HepG2 (cell line): ENCODE data around the gene NYAP1. TPM values are rescaled to one million over a fixed set of nuclear protein-coding genes. Genes with fewer than 3 reads are reported as not detected.

Experiments used
- ATAC-seq: fragments of 200-7000 bp; cut with Tn5 transposase; 3 replicates; pipeline ENCODE4 v1.9.1; 2020; ENCODE audit warnings: mild to moderate bottlenecking, moderate library complexity
- BruUV-seq: library from RNA; stranded (reverse); fragments of 400-500 nt; replicated peaks from 2 replicates; lab custom pipeline; 2021; lab: Mats Ljungman, UMichigan
- CTCF ChIA-PET: fragments of 300-600 bp; formaldehyde crosslinking; extraction: SDS; loops from one replicate; lab custom pipeline; 2021; ENCODE audit warnings: low total read pairs, inconsistent platforms, low intra/inter-chr PET ratio; lab: Yijun Ruan, JAX
- POLR2A ChIA-PET: fragments of 350-600 bp; sonication (Branson Sonifier 250); formaldehyde crosslinking; loops from one replicate; lab custom pipeline; 2020; ENCODE audit warnings: antibody characterized with exemption, inconsistent platforms; lab: Yijun Ruan, JAX
- DNase-seq: peaks from one replicate; pipeline ENCODE4 v3.0.0-alpha.2; 2015; ENCODE audit warnings: low spot score
- FAIRE-seq: peaks from 3 replicates; lab custom pipeline; 2011; peaks lifted over from hg19 to GRCh38; lab: Jason Lieb, UNC
- H2AFZ ChIP-seq: one replicate; pipeline ENCODE4 v1.6.1; 2011; ENCODE audit warnings: low read length, inconsistent platforms
- H3K27ac ChIP-seq: fragments of 300-600 bp; 3 replicates; pipeline ENCODE4 v1.8.0; 2011; ENCODE audit warnings: mixed run types, mild to moderate bottlenecking, mixed read lengths, low read length, inconsistent platforms; ENCODE audit not compliant: insufficient read depth; ENCODE audit errors: extremely low read length
- H3K27me3 ChIP-seq, 2 experiments: fragments of 200-600 bp in 1 of 2; 2 replicates in 1 of 2; 3 replicates in 1 of 2; pipeline versions ENCODE4 v1.6.0 to v1.8.0; 2011; ENCODE audit warnings: low read length in 2 of 2, mild to moderate bottlenecking in 2 of 2, moderate library complexity in 2 of 2, inconsistent platforms in 1 of 2; ENCODE audit not compliant: insufficient read depth in 2 of 2, control insufficient read depth in 1 of 2
- H3K36me3 ChIP-seq, 2 experiments: fragments of 200-600 bp in 1 of 2; replicated peaks in 1 of 2; 2 replicates in 1 of 2; 3 replicates in 1 of 2; pipeline versions ENCODE4 v1.5.1 to v1.8.0; 2011; ENCODE audit warnings: low read length in 2 of 2, inconsistent platforms in 1 of 2; ENCODE audit not compliant: insufficient read depth in 2 of 2, control insufficient read depth in 1 of 2
- H3K4me1 ChIP-seq: 2 replicates; pipeline ENCODE4 v1.5.1; 2012; ENCODE audit warnings: low read length, inconsistent platforms; ENCODE audit not compliant: insufficient read depth
- H3K4me2 ChIP-seq: 2 replicates; pipeline ENCODE4 v1.6.0; 2011; ENCODE audit warnings: low read depth, low read length, inconsistent platforms
- H3K4me3 ChIP-seq, 3 experiments: fragments of 200-600 bp in 1 of 3; sonication (generic), shearing (Covaris generic) in 1 of 3; replicated peaks in 1 of 3; 2 replicates each; pipeline ENCODE4 v1.5.1; 2011 to 2016; ENCODE audit warnings: low read length in 3 of 3, inconsistent platforms in 2 of 3, low read depth in 2 of 3, mild to moderate bottlenecking in 2 of 3, control low read depth in 1 of 3, mixed read lengths in 1 of 3; ENCODE audit not compliant: insufficient read depth in 1 of 3
- H3K79me2 ChIP-seq: one replicate; pipeline ENCODE4 v1.6.1; 2011; ENCODE audit warnings: low read length, inconsistent platforms; ENCODE audit not compliant: insufficient read depth
- H3K9ac ChIP-seq: 2 replicates; pipeline ENCODE4 v1.6.0; 2011; ENCODE audit warnings: mild to moderate bottlenecking, low read depth, low read length, inconsistent platforms; ENCODE audit not compliant: insufficient read depth
- H3K9me3 ChIP-seq: 2 replicates; pipeline ENCODE4 v1.5.1; 2012; ENCODE audit warnings: mild to moderate bottlenecking, low read length
- H4K20me1 ChIP-seq: 2 replicates; pipeline ENCODE4 v1.6.0; 2011; ENCODE audit warnings: inconsistent platforms, mild to moderate bottlenecking, low read length, moderate library complexity; ENCODE audit not compliant: insufficient read depth
- ARNT ChIP-seq: fragments of 450-650 bp; IDR thresholded peaks from 2 replicates; pipeline ENCODE4 v1.6.1; 2017
- BCL6 ChIP-seq: IDR thresholded peaks from 2 replicates; pipeline ENCODE4 v1.6.1; 2016; ENCODE audit warnings: missing genetic modification reagents, missing compliant biosample characterization
- ELF4 ChIP-seq: sonication (generic); formaldehyde crosslinking; IDR thresholded peaks from 2 replicates; pipeline ENCODE4 v1.5.0; 2020; ENCODE audit warnings: missing genetic modification reagents, mild to moderate bottlenecking, moderate library complexity, borderline replicate concordance
- ETV5 ChIP-seq: IDR thresholded peaks from 2 replicates; pipeline ENCODE4 v1.6.1; 2018; ENCODE audit warnings: missing biosample characterization, missing genetic modification reagents, inconsistent platforms, borderline replicate concordance
- GPBP1L1 ChIP-seq: sonication (generic); formaldehyde crosslinking; IDR thresholded peaks from 2 replicates; pipeline ENCODE4 v1.5.0; 2020; ENCODE audit warnings: mild to moderate bottlenecking, missing genetic modification reagents
- HIC2 ChIP-seq: sonication (generic); formaldehyde crosslinking; IDR thresholded peaks from 2 replicates; pipeline ENCODE4 v1.9.0; 2022; ENCODE audit warnings: low read depth, missing genetic modification reagents
- MLX ChIP-seq: IDR thresholded peaks from 2 replicates; pipeline ENCODE4 v1.6.1; 2016
- NCOA5 ChIP-seq: sonication (generic); formaldehyde crosslinking; IDR thresholded peaks from 2 replicates; pipeline ENCODE4 v1.4.0; 2020; ENCODE audit warnings: missing genetic modification reagents
- RNF2 ChIP-seq: fragments of 450-650 bp; conservative IDR thresholded peaks from 2 replicates; pipeline ENCODE4 v1.6.1; 2016; ENCODE audit warnings: low read depth
- STAT5B ChIP-seq: sonication (generic); formaldehyde crosslinking; IDR thresholded peaks from 2 replicates; pipeline ENCODE4 v1.4.0; 2020; ENCODE audit warnings: missing genetic modification reagents
- TRAFD1 ChIP-seq: sonication (generic); formaldehyde crosslinking; IDR thresholded peaks from 2 replicates; pipeline ENCODE4 v1.5.1; 2020; ENCODE audit warnings: missing genetic modification reagents, mild to moderate bottlenecking, borderline replicate concordance
- TSC22D2 ChIP-seq: sonication (generic); formaldehyde crosslinking; IDR thresholded peaks from 2 replicates; pipeline ENCODE4 v1.5.1; 2020; ENCODE audit warnings: missing genetic modification reagents, mild to moderate bottlenecking, borderline replicate concordance
- ZC3H4 ChIP-seq: sonication (generic); formaldehyde crosslinking; IDR thresholded peaks from 2 replicates; pipeline ENCODE4 v1.4.0; 2020; ENCODE audit warnings: missing genetic modification reagents, borderline replicate concordance
- ZNF326 ChIP-seq: sonication (generic); formaldehyde crosslinking; IDR thresholded peaks from 2 replicates; pipeline ENCODE4 v1.4.0; 2020; ENCODE audit warnings: missing genetic modification reagents, borderline replicate concordance
- WGBS: methylation state at CpG from one replicate; pipeline ENCODE4 v1.1.6; 2017; ENCODE audit warnings: low lambda C conversion rate; 5-methylcytosine and 5-hydroxymethylcytosine counted together
- in situ Hi-C: cut with HindIII; loops from 2 replicates; pipeline ENCODE4 v1.10.0; 2017; ENCODE audit warnings: low pct_unique_long_range_greater_than_20kb; ENCODE audit not compliant: extremely low pct_ligation_motif_present
- intact Hi-C: fragments of 100-400 bp; cut with micrococcal nuclease; formaldehyde crosslinking; loops from one replicate; pipeline ENCODE4 v1.10.0; 2022; ENCODE audit not compliant: unreplicated experiment
- polyA plus RNA-seq, 8 experiments: library from polyadenylated mRNA; depleted of rRNA in 3 of 8; stranded (reverse) in 7 of 8; unstranded in 1 of 8; fragments of >200 nt; fragmentation: Illumina TruSeq in 4 of 8; extraction: Trizol in 4 of 8; gene quantifications; 2 replicates each; pipeline versions ENCODE4 v1.2.1 to v1.2.3, GENCODE V29; 2011 to 2016; ENCODE audit warnings: low read depth in 4 of 8, missing spikeins in 1 of 8, mixed read lengths in 1 of 8; ENCODE audit not compliant: insufficient read depth in 1 of 8
- total RNA-seq, 5 experiments: library from RNA; depleted of rRNA; stranded (reverse); fragments of >200 nt; fragmentation: Illumina TruSeq; extraction: Trizol; gene quantifications; 2 replicates each; pipeline ENCODE4 v1.2.3, GENCODE V29; 2016; ENCODE audit warnings: low read depth in 1 of 5

Gene NYAP1
- total and polyA plus RNA-seq, 2 of the 13 experiments (the other 11 are each of a cell fraction or from before 2014, with no cell fraction given): 0.15 to 0.46 TPM

DNA sequence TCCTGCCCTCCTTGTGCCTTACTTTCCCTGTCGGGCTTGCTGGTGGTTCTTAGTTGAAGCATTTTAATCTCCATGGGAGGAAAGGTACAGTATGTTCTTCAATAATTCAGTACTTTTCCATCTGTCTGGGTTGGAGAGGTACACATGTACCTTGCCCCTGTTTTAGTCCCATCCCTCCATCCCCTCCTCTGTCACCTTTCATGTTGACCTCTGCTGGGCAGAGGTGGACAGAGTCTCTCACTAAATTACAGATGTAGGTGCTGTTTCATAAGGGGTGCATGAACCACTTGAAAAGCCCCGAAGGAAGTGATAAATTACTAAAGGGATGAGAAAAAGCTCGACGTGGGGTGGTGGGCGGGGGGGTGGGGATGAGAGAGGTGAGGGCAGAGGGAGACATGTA is 60.7 kb downstream of the NYAP1 start:
- BruUV-seq: no TSS peak
- in situ Hi-C loops: no loop called here
- H3K4me2 ChIP-seq: peak overlapping the region; percentile 86
- no peak overlapping the region for H2AFZ ChIP-seq
- POLR2A ChIA-PET: interaction anchor here (1.2 to 2.4 kb wide), 8 partner anchors 11 to 345 kb away, joined by 3 to 14 read pairs (median 6); partner anchors contain the start of genes MEPCE, TSC22D4, UFSP1 and ZCWPW1
- peak overlapping the region; percentile 76 for H3K9ac ChIP-seq
- FAIRE-seq (peak; percentile 88), DNase-seq (peak; percentile 76), ATAC-seq (no peak)
- peak overlapping the region; percentile 38 to 43 (median 39) for H3K4me3 ChIP-seq
- H3K27me3 ChIP-seq: no peaks in the 10 kb centered on the region; a peak in 1 of 5 replicates
- CTCF ChIA-PET: no interaction called here
- peak overlapping the region; percentile 94 for H3K27ac ChIP-seq
- H3K79me2 ChIP-seq: peaks cover 79% of the 10 kb centered on the region
- 0% methylated on average over 5 of the region's 5 CpGs for WGBS
- no peaks in the 10 kb centered on the region for H4K20me1 ChIP-seq
- H3K9me3 ChIP-seq: no peaks in the 10 kb centered on the region
- peaks cover 82% of the 10 kb centered on the region for H3K4me1 ChIP-seq
- H3K36me3 ChIP-seq: peaks cover 2 to 22% of the 10 kb centered on the region in 2 experiments
- intact Hi-C loops: no loop called here
- TF ChIP-seq RNF2 (no peak), ELF4 (CRISPR knock-in tag) (no peak), NCOA5 (CRISPR knock-in tag) (no peak), ZNF326 (CRISPR knock-in tag) (no peak), ARNT (no peak), TSC22D2 (CRISPR knock-in tag) (no peak), HIC2 (CRISPR knock-in tag) (no peak), TRAFD1 (CRISPR knock-in tag) (no peak), MLX (CRISPR knock-in tag) (peak; percentile 61; the same call in 1 of the 2 replicates), STAT5B (CRISPR knock-in tag) (no peak), GPBP1L1 (CRISPR knock-in tag) (no peak), ZC3H4 (CRISPR knock-in tag) (no peak), ETV5 (CRISPR knock-in tag) (peak; percentile 75; the same call in 1 of the 2 replicates), BCL6 (CRISPR knock-in tag) (peak; percentile 69)
